Fibroblast of mammary gland (primary cell): ENCODE data around the gene VPS8.

ENCODE experiments used
- DNase-seq: peaks from one replicate; pipeline ENCODE4 v3.0.0-alpha.2; 2010; ENCODE audit warnings: low read depth
- H3K4me3 ChIP-seq: 2 replicates; pipeline ENCODE4 v1.5.1; 2011; ENCODE audit warnings: low read depth, mild to moderate bottlenecking, low read length, moderate library complexity; ENCODE audit not compliant: control insufficient read depth
- TF ChIP-seq, protein P1 (sequence below): conservative IDR thresholded peaks from 2 replicates; pipeline ENCODE4 v1.5.1; 2011; ENCODE audit warnings: low read depth, low read length, inconsistent platforms; ENCODE audit not compliant: control insufficient read depth, insufficient read depth

Gene VPS8

DNA sequence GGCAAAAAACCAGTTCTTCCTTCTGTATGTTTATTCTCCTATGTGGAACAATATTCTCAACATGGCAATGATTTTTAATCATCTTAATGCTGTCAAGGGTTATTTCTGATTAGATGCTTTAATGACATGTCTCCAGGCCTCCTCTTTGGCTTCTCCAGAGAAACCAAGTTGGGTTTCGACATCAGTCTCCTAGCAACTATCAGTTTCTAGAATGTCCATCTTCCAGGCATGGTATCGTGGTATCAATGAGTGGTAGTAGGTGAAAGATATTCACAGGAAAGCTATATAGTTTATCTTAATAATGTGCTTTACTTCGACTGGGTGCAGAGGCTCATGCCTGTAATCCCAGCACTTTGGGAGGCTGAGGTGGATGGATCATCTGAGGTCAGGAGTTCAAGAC, 212.4 kb downstream of the VPS8 start:
- TF ChIP-seq, protein P1, sequence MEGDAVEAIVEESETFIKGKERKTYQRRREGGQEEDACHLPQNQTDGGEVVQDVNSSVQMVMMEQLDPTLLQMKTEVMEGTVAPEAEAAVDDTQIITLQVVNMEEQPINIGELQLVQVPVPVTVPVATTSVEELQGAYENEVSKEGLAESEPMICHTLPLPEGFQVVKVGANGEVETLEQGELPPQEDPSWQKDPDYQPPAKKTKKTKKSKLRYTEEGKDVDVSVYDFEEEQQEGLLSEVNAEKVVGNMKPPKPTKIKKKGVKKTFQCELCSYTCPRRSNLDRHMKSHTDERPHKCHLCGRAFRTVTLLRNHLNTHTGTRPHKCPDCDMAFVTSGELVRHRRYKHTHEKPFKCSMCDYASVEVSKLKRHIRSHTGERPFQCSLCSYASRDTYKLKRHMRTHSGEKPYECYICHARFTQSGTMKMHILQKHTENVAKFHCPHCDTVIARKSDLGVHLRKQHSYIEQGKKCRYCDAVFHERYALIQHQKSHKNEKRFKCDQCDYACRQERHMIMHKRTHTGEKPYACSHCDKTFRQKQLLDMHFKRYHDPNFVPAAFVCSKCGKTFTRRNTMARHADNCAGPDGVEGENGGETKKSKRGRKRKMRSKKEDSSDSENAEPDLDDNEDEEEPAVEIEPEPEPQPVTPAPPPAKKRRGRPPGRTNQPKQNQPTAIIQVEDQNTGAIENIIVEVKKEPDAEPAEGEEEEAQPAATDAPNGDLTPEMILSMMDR: no peak
- no peak overlapping the region for H3K4me3 ChIP-seq
- DNase-seq: no peak

DNA sequence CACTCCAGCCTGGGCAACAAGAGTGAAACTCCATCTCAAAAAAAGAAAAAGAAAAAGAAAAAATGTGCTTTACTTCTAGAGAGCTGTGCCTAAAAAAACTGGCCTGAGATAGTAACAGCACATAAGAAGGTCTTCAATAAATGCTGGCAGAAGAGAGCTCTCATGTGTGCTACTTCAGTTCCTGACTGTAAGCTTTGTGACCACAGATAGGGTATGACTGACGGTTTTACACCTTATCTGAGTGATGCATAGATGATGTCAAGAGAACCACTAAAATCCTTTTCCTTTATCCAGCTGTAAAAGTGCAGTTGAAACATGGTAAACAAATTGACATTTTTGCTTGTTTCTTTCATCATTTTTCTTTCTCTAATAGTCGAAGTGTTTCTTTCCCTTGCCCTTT, 213.0 kb downstream of the VPS8 start:
- TF ChIP-seq, protein P1: no peak
- H3K4me3 ChIP-seq: no peak overlapping the region
- DNase-seq: no peak

DNA sequence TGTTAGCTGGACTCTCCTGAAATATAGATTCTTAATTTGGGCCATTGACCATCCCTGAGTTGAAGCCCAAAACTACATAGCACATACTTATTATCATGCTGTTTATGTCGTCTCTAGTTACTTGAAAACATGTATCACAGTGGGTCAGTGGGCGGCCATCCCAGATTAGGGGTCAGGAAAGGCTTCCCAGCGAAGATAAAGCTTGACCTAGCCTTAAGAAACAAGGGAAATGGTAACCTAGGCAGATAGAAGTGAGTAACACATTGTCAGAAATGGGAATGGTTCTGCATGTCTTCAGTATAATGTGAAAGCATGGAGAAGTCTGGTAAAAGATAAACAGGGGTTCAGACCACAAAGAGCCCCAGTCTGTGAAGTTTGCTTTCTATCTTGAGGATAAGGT, 216.2 kb downstream of the VPS8 start:
- H3K4me3 ChIP-seq: no peak overlapping the region
- DNase-seq: no peak
- TF ChIP-seq, protein P1: no peak

DNA sequence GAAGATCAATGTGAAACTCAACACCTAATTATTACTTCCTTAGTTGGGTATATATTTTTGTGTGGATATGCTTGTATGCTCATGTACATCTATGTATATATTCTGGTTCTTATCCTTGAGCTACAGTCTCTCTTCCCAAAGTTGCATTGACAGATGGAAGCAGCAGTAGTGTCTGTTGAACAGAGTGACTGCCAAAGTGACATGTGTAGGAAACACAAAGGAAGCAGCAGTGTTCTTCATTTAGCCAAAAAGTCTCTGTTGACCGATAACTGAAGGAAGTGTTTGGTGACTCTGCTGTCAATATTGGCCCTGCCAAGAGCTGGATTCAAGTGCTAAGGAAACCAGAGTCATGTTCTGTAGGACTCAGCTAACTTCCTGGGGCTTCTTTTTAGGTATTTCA, 217.1 kb downstream of the VPS8 start:
- no peak for DNase-seq
- TF ChIP-seq, protein P1: no peak
- no peak overlapping the region for H3K4me3 ChIP-seq

GRCh38 chr3:185030399-185030798, 218.4 kb downstream of the VPS8 start:
- TF ChIP-seq, protein P1: no peak
- no peak overlapping the region for H3K4me3 ChIP-seq
- DNase-seq: no peak

GRCh38 chr3:185030951-185031350, 219.0 kb downstream of the VPS8 start:
- no peak overlapping the region for H3K4me3 ChIP-seq
- no peak for DNase-seq
- TF ChIP-seq, protein P1: no peak

GRCh38 chr3:185037801-185038200, 225.8 kb downstream of the VPS8 start:
- H3K4me3 ChIP-seq: no peak overlapping the region
- TF ChIP-seq, protein P1: no peak
- no peak for DNase-seq
